GM10248 (cell line): ENCODE results near the gene ZYX.
"Not testable (repeated sequence)": the region's sequence is repeated elsewhere in the genome, so short reads cannot be mapped to it uniquely, and the experiment has no call there.

Source experiments
- CTCF ChIA-PET: fragments of 300-600 bp; sonication (Branson Sonifier 250); formaldehyde crosslinking; extraction: SDS; loops from one replicate; lab custom pipeline; 2021; ENCODE audit warnings: antibody characterized with exemption; lab: Yijun Ruan, JAX
- POLR2A ChIA-PET: fragments of 350-650 bp; sonication (Branson Sonifier 250); formaldehyde crosslinking; extraction: SDS; loops from one replicate; lab custom pipeline; 2020; ENCODE audit warnings: antibody characterized with exemption; lab: Yijun Ruan, JAX
- DNase-seq: peaks from one replicate; pipeline ENCODE4 v3.0.0; 2012; ENCODE audit errors: extremely low spot score
- TF ChIP-seq, protein P1 (sequence below): IDR thresholded peaks from 2 replicates; pipeline ENCODE4 v1.5.1; 2012; ENCODE audit warnings: mild to moderate bottlenecking, low read depth; ENCODE audit errors: extremely low read depth, missing control alignments, control extremely low read depth

ZYX gene

DNA sequence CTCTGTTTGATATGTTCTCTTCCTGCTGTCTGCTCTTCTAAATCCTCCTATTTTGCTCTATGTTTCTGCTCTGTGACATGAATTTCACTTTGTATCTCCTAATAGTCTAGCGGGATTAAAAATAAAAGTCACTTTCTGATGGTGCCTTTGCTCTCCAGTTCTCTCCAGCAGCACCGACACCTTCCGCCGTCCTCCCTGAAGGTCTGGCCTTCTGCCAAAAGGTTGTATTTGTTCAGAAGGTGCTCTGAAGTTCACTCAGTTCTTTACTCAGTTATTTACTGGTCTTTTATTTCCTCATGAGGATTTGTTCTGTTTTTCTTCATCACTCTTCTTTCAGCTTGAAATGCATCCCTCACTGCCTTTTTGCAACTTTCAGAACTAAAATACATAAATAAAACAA, 38.7 kb downstream of the ZYX start:
- DNase-seq, result no peak
- ChIA-PET POLR2A (no interaction called here), CTCF (interaction anchor here (1.3 to 2.0 kb wide), 2 partner anchors 9 to 179 kb away, joined by 3 to 7 read pairs; no protein-coding TSS in a partner anchor)
- TF ChIP-seq, protein P1, sequence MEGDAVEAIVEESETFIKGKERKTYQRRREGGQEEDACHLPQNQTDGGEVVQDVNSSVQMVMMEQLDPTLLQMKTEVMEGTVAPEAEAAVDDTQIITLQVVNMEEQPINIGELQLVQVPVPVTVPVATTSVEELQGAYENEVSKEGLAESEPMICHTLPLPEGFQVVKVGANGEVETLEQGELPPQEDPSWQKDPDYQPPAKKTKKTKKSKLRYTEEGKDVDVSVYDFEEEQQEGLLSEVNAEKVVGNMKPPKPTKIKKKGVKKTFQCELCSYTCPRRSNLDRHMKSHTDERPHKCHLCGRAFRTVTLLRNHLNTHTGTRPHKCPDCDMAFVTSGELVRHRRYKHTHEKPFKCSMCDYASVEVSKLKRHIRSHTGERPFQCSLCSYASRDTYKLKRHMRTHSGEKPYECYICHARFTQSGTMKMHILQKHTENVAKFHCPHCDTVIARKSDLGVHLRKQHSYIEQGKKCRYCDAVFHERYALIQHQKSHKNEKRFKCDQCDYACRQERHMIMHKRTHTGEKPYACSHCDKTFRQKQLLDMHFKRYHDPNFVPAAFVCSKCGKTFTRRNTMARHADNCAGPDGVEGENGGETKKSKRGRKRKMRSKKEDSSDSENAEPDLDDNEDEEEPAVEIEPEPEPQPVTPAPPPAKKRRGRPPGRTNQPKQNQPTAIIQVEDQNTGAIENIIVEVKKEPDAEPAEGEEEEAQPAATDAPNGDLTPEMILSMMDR, result no peak

DNA sequence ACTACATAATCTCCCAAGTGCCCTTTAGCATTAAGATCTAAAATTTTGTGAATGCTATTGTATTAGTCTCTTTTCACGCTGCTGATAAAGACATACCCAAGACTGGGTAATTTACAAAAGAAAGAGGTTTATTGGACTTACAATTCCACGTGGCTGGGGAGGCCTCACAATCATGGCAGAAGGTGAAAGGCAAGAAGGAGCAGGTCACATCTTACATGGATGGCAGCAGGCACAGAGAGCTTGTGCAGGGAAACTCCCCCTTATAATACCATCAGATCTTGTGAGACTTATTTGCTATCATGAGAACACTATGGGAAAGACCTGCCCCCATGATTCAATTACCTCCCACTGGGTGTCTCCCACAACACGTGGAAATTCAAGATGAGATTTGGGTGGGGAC, 39.5 kb downstream of the ZYX start:
- POLR2A ChIA-PET, DNase-seq: not testable (repeated sequence)
- CTCF ChIA-PET, result interaction anchor here (1.3 to 2.0 kb wide), 2 partner anchors 8 to 180 kb away, joined by 3 to 7 read pairs; no protein-coding TSS in a partner anchor

DNA sequence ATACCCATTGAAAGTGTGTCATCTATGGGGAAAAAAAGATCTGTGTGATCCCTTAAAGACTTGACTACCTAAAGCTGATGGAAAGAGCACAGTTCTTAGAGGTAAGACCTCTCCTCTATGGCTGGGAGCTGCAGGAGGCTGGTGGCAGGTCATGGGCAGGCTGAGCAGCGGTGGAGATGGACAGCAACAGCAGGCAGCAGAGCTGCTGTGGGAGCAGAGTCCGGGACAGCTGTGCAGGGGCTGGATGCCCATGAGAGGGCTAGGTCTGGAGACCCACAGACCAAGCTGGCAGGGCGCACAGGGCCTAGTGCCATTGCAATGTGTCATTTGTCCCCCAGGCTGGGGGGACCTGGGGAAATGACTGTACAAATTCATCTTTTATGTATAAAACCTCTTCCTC, 40.9 kb downstream of the ZYX start:
- CTCF ChIA-PET, result interaction anchor here (1.2 to 2.0 kb wide), 2 partner anchors 37 to 182 kb away, joined by 3 to 7 read pairs; no protein-coding TSS in a partner anchor
- POLR2A ChIA-PET, result no interaction called here
- no peak for DNase-seq
- TF ChIP-seq, protein P1, result no peak

DNA sequence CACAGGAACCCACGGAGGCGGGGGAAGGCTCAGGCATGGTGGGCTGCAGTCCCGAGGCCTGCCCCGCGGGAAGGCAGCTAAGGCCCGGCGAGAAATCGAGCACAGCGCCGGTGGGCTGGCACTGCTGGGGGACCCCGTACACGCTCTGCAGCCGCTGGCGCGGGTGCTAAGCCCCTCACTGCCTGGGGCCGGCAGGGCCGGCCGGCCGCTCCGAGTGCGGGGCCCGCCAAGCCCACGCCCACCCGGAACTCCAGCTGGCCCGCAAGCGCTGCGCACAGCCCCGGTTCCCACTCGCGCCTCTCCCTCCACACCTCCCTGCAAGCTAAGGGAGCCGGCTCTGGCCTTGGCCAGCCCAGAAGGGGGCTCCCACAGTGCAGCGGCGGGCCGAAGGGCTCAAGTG, 43.3 kb downstream of the ZYX start:
- POLR2A ChIA-PET, result not testable (repeated sequence)
- CTCF ChIA-PET, result interaction anchor here (1.1 to 2.0 kb wide), 3 partner anchors 9 to 184 kb away, joined by 3 to 9 read pairs (median 4); no protein-coding TSS in a partner anchor

DNA sequence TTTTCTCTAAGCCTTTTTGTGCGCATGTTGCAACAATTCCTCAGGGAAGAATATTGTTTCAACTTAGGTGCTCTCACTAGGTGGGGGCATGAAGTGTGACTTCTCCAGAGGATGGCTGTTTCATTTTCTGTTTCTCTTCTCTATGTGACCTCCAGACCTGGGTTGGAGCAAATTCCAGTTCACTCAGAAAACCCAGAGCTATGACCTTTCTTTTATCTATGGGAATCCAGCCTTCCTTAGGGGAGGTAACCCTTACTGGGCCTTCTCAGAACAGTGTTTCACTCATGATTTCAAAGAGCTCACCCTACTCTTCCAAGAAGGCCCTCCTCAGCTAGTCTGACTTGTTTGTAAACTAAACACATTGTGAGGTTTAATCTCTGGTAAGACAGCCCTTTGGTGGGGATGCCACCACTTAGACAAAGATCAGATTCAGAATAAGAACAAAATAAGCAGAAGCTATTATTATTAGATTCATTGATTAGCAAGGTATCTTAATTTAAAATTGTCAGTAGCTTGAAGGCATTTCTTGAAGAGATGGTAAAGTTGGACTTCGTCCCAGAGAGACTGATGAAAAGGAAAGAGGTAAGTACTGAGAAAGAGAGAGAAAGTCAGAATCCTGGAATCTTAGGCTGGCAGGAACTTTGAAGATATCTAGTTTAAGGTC, 45.5 kb downstream of the ZYX start:
- POLR2A ChIA-PET, result no interaction called here
- no peak for DNase-seq
- TF ChIP-seq, protein P1, result no peak
- CTCF ChIA-PET, result interaction anchor here (0.9 to 1.3 kb wide), 3 partner anchors 9 to 186 kb away, joined by 3 to 7 read pairs (median 3); no protein-coding TSS in a partner anchor

More for the DNA sequence above, 43.3 kb downstream of the ZYX start:
- not testable (repeated sequence) for DNase-seq

DNA sequence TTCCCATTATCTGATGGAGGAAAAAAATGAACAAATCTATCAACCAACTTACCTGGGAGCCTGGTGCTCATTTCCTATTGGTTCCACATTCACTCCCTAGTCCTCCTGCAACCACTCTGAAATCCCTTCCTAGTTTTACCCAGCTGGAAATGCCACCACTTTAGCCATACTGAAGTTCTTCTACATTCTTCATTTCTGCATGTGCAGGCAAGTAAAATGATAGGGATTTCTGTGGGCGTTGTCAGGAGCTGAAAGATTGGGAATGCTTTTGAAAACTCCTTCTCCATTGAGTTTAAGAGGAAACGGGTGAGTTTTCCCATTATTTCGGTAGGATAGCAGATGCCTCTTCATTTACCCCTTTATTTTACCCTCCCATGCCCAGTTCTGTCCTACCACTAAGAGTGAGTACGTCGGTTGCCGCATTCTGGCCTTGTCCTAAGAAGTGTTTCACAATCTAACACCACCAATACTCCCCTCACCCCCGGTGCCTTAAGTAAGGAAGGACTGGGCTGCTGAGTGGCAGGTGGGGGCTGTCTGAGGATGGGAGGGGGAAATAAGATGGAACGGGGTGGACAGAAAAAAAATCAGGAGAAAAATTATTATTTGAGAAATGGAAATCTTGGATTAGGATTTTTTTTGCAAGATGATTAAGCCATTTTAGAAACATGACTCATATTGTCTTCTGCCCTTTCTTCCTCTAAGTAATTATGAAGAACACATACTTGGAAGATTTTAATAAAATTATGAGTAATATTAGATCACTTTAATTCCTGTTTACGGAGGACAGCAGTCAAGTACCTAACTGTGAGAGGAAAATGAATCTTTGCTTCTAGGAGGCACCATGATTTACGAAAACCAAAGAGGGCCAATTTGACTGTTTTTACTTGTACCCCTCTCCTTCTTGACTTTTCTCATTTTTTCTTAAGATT, 48.9 kb downstream of the ZYX start:
- DNase-seq, result no peak
- TF ChIP-seq, protein P1, result no peak
- CTCF ChIA-PET, result no interaction called here
- POLR2A ChIA-PET, result no interaction called here

DNA sequence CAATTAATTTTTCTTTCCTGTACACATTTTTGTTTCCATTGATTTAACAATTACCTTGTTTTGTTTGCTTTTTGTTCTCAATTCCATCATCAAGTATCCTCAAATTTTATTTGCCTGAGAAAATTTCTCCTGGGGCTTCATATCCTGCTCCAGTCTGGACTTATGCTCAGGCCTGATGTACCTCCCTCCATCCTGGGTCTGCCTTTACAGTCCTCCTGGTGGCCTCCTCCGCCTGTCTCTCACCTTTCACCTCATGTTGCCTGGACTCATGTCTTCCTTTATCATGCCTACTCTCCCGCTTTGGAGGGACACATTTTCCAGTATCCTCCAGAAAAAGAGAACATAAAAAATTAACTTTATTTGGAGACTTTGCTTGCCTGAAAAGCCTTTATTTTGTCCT, 50.0 kb downstream of the ZYX start:
- TF ChIP-seq, protein P1, result no peak
- no peak for DNase-seq
- ChIA-PET POLR2A (no interaction called here), CTCF (interaction anchor here (1.9 kb wide), 1 partner anchor 14 kb away, joined by 7 read pairs; no protein-coding TSS in a partner anchor)
